Hematopoietic multipotent progenitor cell (in vitro differentiated cells): ENCODE data around the gene ITGA2. TPM values are rescaled to one million over a fixed set of nuclear protein-coding genes. Genes with fewer than 3 reads are reported as not detected.

Source experiments
- DNase-seq, 3 donors: peaks; one replicate each; pipeline ENCODE4 v3.0.0-alpha.2; 2011 to 2015; ENCODE audit warnings: low read depth in 2 of 3, low spot score in 2 of 3
- total RNA-seq: library from RNA; depleted of rRNA; stranded (reverse); fragments of >200 nt; gene quantifications from one replicate; pipeline ENCODE4 v1.2.3, GENCODE V29; 2012

Gene ITGA2
- total RNA-seq, 1 donor, result 1.6 TPM

DNA sequence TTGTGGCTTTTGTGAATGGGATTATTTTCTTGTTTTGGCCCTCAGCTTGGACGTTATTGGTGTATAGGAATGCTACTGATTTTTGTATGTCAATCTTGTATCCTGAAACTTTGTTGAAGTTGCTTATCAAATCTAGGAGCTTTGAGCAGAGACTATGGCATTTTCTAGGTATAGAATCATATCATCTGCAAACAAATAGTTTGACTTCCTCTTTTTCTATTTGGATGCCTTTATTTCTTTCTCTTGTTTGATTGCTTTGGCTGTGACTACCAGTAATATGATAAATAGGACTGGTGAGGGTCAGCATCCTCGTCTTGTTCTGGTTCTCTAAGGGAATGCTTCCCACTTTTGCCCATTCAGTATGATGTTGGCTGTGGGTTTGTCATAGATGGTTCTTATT lies 24.7 kb downstream of the ITGA2 start:
- DNase-seq, result no peak

DNA sequence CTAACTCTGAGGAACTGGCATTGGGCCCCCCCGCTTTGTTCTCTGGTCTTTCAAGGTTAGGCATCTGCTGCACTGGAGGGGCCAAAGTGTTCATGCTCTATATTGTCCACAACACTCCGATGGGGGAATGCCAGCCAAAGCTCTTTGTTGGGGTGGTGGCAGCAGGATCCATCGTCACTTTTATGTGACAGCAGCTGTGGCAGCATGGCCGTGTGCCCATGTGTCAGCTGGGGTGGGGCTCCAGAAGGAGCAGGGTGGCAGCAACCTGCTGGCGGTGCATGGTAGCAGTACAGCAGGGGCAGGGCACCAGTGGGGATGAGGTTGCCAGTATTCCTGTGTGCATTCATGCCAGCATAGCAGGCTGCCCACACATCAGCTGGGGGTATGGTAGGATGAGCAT lies 28.2 kb downstream of the ITGA2 start:
- DNase-seq, result no peak

DNA sequence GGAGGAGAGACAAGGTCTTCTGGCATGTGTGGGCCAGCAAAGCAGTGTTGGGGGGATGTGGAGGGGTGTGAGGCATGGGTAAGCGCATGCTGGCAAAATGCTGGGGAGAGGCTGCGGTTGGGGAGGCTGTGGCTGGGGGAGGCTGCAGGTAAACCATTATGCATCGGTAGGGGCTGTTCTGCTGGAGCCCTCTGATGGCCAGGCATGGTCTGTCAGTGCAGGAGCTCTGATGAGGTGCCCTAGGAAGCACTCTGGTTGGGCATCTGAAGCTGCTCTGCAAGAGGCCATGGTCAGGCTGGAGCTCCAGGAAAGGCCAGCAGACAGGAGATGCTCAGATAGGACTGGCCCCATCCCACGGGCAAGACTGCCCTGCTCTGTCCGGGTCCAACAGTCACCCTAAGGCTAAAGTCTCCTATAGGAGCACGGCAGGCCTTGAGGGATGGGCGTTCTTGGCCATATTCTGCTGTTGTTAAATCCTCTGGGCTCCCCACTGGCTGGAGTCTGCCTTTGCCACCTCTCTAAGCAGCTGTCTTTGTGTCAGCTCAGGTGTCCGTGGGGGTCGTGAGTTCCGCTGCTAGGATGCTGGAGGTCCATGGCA lies 28.7 kb downstream of the ITGA2 start:
- DNase-seq, result no peak

DNA sequence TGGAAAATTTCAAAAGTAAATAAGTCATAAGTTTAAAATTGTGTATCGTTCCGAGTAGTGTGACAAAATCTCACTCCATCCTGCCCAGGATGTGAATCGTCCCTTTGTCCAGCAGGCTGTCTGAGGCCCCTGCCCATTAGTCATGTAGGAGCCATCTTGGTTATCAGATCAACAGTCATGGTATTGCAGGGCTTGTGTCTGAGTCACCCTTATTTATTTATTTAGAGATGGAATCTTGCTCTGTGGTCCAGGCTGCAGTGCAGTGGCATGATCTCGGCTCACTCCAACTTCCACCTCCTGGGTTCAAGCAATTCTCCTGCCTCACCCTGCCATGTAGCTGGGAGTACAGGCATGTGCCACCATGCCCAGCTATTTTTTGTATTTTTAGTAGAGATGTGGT lies 30.2 kb downstream of the ITGA2 start:
- no peak for DNase-seq

DNA sequence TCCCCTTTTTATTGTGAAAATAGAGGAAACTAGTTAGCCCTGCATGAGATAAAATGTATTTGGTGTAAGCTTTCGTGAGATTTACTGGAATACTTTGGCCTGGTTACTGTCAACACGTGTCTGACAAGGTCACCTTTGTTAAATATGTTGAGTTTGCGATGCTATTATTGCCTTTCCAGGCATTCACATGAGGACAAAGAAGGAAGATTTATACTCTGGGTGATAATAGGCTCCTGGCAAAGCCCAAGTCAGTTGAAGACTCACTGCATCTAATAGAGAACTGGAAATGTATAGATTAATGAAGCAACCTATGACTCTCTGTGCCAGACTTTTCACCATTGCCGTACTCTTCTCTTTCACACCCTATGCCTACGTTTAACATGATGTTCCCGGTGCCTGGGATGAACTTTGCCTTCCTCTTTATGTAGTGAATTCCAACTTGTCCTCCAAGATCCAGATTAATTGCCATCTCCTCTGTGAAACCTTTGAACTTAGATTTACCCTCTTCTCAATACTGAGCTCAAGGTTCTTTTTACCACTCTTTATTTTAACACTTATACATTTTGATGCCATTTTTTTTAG lies 33.9 kb downstream of the ITGA2 start:
- no peak for DNase-seq

DNA sequence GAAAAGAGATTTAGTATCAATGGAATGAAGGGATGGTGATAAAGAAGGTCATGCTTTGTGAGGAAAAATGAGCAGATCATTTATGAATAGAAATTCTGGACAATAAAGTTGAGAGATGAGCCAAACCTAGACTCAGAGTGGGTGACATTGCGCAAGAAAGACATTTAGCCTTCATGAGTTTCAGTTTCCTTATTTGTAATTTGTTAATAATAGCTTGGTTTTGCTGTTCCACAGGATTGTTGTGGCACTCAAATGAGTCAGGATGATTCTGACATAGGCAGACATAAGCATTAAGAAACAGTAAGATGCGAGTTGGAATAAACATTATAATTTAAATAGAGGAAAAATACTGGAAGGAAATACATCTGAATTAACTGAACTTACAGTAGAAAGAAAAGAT lies 34.8 kb downstream of the ITGA2 start:
- no peak for DNase-seq

DNA sequence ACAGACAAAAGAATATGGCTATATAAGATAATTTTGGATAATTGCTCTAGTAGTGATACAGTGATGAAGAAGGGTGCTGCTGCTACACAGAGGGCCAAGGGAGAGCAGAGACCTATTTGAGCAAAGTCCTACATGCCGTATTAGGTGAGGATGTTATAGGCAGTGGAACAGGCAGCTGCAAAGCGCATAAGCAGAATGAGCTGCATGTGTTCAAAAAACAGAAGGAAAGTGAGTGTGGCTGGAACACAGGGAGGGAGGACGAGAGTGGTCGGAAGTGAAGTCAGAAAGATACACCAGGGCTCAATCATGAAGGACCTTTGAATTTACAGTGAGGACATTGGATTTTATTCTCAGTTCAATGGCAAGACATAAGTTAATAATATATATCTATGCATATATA lies 35.4 kb downstream of the ITGA2 start:
- no peak for DNase-seq

DNA sequence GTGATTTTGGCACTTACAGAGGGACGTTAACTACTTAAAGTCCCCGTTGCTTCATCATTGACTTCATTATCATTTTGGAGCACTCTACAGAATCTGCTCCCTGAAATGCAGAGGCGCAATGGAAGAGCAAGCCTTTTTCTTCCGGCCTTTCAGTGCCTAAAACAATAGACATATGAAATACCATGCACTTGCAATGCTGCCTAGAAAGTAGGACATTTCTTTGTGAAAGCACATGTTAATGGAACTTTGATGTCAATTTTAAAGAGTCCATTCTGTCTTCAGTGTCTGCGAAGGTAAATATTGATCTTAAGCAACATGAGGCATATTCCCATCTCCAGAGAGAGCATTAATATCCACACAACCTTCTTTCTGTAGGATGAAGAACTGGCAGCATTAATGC lies 36.3 kb downstream of the ITGA2 start:
- no peak for DNase-seq

DNA sequence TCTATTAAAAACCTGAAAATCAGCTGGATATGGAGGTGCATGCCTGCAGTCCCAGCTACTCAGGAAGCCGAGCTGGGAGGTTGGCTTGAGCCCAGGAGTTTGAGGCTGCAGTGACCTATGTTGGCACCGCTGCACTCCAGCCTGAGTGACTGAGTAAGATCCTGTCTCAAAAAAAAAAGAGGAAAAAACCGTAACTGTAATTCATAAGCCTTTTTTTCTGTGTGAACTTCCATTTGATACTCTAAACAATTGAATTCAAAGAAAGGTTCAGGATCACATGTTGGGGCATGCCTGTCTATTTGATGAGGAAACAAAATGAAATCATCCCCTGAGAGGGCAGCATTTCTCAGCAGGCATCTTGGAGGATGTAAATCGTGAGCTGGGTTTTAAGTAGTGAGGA lies 38.8 kb downstream of the ITGA2 start:
- peak in 2 of 3 donors; percentile 18 to 25 for DNase-seq

DNA sequence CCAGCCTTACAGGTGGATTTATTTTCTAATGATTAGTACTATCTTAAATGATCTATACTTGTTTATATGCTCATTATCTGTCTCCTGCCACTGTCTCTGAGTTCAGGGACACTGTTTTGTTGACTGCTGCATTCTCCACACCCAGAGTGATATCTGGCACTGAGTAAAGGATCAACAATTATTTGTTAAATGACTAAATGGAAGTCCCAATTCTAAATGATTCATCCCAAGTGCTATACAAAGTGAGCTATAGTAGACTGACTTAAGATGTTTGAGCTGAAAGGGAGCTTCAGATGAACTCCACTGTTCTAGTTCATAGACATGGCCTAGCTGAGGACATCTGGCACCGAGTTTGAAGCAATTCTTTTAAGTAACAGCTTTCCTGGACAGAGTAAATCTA lies 40.5 kb downstream of the ITGA2 start:
- DNase-seq, result no peak

DNA sequence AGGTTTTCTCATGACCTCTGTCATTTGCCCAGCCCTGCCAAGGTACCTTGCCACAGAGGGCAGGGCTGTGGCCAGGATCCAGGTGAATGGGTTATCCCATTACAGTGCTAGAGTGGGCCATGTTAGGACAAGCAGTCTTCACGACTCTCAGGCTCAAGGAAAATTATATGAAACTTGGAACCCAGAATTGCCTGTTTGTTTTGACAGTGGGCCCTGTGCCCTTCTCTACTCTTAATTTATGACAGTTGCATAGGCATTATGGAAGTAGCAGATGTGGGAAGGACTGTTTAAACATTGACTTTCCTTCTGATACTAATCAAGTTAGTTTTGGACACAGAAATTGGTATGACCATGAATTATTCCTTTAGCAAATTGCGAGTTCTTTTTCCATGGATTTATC lies 41.7 kb downstream of the ITGA2 start:
- no peak for DNase-seq

DNA sequence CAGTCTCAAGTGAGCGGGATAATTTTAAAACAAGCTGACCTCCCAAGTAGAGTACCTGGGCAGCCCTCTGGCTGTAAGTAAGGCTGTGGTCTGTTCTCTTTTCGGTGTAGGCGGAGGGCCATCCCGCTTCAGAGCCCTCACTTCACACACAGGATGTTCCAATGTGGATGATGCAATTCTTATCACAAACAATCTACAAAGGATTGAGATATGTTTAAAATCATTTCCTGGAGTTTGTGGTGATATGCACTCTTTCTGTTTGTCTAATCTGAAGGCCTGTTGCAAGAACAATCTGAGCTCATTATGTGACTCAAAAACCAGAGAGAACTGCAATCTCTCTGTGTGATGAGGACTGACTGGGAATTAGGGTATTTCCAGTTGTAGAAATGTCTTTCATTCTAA lies 42.5 kb downstream of the ITGA2 start:
- DNase-seq, result peak in 2 of 3 donors; percentile 13 to 41

DNA sequence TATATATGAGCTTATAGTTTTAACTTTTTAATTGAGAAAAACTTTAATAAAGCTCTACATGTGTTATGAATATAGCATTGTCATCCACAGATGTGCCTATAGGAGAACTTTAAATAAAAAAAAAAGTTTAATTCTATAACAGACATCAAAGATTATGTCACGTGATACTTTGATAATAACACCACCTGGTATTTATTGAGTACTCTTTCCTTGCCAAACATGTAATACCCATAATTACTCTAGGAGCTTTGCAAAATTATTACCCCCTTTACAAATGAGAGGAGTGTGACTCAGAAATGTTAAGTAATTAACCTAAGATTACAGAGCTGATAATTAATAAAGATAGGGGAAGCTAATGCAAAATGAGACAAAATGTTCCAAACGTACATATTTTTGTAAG lies 43.0 kb downstream of the ITGA2 start:
- DNase-seq, result no peak

DNA sequence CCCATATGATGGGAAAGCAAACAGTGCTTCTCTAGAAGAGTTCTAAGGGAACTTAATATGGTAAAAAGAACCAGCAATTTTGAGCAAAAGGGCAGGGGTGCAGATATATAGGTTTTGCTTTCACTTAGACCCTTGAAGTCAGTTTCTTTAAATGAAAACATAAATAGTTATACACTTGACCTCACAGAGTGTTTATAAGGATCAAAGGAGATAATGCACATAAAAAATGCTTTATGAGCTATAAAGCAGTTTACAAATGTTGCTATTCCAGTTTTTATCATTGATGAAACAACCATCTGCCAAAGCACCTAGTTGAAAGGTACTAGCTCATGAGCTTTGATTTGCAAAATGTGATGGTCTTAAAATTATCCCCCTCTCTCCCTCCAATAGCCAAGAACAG lies 45.7 kb downstream of the ITGA2 start:
- no peak for DNase-seq

DNA sequence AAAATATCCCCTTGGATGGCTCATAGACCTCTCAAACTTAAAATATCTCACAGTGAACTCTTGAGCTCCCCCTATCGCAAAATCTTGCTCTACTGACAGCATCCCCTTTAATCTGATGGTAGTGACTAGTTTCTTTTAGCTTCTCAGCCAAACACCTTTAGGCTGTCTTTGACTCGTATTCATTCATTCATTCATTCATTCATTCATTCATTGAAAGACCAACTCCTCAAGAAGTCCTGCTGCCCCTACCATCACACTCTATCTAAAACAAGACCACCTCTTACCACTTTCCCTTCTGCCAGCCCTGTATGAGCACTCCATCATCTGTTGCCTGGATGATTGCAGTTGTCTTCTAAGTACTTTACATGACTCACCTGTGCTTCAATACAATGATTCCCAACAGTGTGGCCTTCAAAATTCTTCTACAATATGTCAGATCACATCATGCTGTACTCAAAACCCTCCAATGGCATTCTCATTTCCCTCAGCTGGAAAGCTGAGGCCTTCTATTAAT lies 46.8 kb downstream of the ITGA2 start:
- peak in 2 of 3 donors; percentile 15 to 39 for DNase-seq

DNA sequence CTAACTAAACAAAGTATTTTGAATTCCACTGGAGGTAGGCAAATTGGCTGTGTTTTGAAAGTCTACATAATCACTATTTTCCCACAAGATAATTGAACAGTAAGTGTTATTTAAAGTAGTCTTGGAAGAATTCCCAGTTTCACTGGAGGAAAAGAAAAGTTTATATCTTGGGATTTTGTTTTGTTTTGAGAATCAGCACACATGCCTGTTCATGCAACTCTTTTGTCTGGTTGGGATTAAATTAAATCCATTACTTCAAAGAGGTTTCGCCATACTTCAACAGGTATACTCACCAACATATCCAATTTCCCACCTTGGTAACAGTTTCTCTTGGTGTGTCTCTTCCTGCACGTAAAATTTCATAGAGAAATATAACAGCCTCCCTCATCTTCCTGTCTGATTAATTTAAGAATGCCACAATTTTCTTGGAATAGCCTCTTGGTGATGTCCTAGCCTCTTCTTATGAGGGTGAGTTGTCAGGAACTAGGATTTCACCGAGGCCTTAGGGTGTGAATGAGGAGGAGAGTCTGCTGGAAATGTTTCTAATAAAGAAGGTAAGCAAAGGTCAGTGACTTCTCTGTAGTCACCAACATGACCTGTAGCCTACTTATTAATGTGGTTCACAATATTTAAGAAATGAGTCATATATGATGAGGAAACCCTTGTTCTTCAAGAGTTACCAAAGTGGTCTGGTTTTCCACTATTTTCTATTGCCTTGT lies 48.1 kb downstream of the ITGA2 start:
- no peak for DNase-seq

DNA sequence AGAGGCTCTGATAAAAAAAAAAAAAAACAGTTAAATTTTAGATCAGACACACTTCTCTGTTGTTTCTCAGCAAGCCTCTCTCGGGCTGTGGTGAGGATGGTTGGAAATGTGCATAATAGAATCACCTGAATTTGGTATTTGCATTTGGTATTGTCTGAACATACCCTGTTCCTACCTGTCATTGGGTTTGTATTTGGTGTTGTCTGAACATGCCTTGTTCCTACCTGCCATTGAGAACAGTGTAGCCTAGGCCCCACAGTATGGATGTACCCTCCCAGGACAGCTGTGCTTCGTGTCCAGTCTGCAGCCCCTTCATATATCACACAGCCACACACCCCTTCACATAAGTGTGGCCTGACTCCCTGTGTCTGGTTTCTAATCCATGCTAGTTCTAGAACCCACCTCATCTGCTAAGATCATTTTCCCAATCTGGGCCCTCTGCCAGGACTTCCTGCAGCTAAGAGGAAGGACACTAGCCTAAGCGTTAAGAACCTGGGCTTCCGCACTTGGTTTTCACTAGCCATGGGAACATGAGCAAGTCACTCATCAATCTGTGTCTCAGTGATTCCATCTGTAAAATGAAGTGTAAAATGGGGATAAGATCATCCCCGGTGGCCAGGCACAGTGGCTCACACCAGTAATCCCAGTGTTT lies 49.2 kb downstream of the ITGA2 start:
- DNase-seq, result no peak

DNA sequence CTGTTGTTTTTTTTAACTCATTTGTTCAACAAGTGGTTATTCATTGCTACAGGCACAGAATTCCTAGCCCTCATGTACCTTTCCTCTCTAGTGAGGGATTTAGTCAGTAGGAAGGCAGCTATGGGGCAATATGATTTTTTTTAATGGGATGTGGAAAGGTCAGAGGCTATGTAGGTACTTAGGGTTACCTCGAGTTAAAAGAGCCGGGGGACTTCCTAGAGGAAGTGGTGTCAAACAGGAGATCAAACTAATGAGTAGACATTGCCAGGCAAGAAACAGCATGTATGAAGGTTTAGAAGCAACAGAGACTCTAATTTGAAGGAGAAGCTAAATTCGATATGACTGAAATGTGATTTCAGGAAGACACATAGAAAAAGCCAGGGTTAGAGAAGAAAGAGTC lies 50.7 kb downstream of the ITGA2 start:
- DNase-seq, result no peak

DNA sequence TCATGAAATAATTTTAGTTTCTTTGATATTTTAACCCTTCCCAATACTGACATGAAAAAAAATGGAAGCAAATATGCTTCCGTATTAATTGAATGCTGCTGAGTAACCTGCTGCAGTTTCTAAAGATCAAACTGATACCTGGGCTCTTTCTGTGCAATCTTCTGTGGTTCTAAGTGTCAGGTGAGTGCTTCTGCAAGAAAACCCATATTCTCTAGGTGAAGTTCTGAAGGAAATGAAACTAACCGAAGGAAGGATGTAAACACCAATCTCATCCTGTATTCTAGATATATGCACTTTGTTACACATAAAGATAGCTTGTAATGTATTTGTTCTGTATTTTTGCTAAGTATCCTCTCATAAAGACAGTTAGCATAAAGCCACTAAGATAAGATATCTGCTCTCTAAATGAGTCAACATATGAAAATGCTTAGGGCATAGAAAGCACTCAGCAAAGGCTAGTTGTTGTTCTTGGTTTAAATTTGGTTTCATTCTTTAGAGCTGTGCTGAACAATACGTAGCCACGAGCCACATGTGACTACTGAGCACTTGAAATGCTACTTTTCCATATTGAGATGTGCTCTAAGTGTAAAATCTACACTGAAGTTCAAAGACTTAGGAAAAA lies 52.0 kb downstream of the ITGA2 start:
- peak in 1 of 3 donors; percentile 36 for DNase-seq

DNA sequence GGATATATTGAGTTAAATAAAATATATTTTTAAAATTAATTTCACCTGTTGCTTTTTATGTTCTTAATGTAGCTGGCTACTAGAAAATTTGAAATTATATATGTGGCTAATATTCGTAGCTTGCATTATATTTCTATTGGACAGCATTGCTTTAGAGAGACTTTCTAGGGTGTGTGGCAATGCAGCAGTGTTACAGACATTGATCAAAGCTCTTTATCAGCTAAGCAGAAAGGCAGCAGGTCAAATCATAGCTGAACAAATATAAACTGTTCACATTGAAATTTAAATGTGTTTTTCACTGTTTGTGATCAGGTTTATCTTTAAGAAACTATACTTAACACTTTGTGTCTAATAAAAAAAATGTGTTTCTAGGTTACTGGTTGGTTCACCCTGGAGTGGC lies 52.6 kb downstream of the ITGA2 start:
- no peak for DNase-seq

DNA sequence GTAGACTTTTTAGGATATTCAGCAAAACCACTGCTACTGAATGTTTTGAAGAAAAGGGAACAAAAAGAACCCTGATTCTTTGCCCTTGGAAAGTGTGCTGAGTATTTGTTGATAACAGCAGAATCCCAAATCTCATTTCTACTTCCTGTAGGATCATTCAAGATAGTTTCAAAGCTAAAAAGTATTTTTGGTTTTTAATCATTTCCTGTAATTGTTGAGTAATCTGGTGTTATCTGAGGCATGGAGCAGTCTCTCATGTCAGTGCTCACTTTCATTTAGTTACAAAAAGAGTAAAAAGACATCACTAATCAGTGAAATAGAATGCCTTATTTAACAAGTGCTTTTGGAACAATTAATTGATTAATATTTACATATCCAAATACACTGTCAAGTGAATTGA lies 56.1 kb downstream of the ITGA2 start:
- DNase-seq, result no peak
